ENCODE data around the gene TPMT.
A peak's percentile ranks its signal among the peaks of the same experiment; 100 is the strongest.

Gene TPMT

DNA sequence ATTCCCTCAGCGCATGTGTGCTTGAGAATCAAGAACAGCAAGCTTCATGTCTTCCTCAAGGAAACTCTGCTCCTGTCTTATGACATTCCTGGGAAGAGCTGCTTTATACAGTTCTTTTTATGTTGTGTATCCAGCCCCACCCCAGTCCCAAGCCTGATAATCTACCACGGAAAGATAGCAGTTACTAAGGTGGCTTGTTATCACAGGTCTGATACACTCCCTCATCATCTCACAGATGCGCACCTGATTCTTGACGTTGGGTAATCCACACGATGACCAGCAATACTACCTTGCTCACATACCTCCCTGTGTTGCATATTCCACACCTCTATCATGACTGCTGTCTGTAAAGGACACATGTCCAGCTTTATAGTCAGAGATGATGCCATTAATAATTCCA lies 35.6 kb downstream of the TPMT start:
- DNase-seq (ENCODE audit: insufficient read length, low spot score) (no peak), FAIRE-seq (peak; percentile 69)

DNA sequence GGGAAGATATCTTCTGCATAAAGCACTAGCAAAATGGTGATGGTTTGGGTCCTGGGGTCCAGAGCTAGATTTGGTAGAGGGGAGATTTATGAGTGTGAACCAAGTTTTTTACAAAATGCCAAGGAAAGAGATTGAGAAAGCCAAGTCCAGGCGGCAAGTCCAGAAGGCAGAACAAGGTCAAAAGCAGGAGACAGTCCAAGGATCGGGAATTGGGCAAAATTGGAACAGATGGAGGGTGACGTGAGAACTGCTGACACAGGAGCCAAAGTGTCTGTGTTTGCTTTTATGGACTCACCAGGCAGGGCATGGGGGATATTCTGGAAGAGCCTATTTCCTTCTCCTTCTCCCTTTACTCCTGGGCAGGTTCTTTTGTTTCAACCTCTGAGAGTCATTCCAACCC lies 36.5 kb downstream of the TPMT start:
- no peak for DNase-seq (ENCODE audit: insufficient read length, low spot score)

DNA sequence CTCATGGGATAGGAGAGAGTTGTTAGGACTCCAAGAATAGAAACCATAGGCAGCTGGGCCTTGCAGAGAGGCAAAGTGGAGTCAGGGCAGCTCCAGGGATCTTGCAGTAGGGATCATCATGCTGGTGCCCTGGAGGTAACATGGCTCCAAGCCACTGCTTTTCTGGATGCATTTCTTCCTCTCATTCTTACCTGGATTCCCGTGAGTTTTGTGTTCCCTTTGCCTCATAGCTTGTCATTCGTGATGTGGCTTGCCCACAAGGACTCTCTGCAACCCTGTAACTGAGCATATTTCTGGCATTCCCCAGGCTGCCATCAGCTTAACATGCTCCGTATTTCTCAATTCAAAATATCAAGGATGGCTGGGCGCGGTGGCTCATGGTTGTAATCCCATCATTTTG lies 37.7 kb downstream of the TPMT start:
- FAIRE-seq (no peak), DNase-seq (ENCODE audit: insufficient read length, low spot score) (no peak)

More for the DNA sequence above, 36.5 kb downstream of the TPMT start:
- FAIRE-seq, result no peak

DNA sequence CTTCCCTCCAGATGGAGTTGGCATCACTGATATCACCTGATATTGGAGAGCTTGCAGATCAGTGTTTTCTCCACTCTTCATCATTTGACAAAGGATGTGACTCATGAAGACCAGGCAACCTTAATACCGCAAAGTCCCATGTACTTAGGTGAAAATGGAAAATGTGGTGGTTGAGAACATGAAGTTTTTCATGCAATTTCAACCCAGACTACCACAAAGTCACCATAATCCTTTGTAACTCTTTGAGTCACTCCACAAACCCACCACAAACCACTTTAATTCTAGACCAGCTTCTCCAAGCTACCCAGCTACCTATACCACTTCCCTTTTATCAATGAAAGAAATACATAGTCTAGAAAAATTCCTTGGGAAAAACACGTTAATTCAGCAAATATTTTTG lies 39.5 kb downstream of the TPMT start:
- FAIRE-seq (no peak), DNase-seq (ENCODE audit: insufficient read length, low spot score) (no peak)

DNA sequence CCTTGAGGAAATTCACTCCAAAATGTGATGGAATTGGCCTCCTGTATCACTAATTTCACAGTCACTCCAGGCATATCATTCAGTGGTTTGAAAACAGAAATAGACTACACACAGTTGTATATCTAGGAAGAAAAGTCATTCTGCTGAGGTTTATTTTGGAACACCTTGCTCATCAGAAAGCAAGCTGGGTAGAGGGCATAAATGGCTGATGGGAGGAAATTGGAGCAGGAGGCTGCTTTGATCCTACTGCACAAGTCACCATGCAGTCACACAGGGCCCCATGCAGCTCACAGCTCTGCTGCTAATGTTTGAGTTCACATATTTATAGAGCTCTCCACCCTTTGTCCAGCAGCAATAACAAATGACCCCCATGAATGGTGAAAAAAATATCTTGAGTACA lies 44.7 kb downstream of the TPMT start:
- FAIRE-seq (no peak), DNase-seq (ENCODE audit: insufficient read length, low spot score) (no peak)

DNA sequence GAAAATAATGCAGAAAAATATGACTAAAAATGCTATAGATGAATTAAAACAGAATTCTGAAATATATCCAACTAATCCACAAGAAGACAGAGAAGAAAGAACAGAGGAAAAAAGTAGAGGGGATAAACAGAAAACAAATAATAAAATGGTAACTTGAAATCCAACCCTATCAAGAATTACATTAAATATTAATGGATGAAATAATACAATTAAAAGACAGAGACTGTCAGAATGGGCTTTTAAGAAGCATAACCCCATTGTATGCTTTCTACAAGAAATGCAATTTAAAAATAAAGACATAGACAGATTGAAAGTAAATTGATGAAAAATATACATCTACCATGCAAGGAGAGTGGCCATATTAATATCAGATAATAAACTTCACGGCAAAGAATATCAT lies 47.8 kb downstream of the TPMT start:
- DNase-seq (ENCODE audit: insufficient read length, low spot score), result no peak
- no peak for FAIRE-seq

DNA sequence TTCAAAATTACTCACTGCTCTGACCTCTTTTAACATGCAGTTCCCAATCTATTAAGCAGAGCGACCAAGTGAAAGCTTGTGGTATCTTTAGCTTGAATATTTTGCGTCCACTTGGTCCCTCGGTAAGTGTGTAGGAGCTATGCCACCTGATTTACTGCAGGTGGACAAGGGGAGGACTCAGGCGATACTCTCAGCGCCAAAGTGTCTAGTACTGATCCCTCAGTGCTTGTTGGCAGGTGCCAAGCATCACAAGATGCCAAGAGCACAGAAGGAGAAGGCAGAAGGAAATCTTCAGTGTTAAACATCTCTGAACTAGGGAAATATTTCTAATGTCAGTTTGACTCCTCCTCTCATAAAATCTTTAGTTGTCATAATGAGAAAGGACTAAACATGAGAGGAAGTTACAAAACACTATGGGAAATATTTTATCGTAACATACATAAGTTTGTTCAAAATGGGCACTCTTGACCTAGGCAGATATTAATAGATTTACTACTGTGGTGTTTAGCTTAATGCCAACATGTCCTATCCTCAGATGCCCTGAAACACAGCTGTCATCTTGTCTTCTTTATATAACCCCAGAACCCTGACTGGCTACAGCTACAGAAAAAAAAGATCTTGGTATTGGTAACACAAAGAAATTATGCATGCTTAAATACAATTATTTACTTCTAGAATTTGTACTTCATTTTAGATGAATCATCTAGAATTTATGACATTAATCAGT lies 51.9 kb downstream of the TPMT start:
- DNase-seq (ENCODE audit: insufficient read length, low spot score) (no peak), FAIRE-seq (no peak)

DNA sequence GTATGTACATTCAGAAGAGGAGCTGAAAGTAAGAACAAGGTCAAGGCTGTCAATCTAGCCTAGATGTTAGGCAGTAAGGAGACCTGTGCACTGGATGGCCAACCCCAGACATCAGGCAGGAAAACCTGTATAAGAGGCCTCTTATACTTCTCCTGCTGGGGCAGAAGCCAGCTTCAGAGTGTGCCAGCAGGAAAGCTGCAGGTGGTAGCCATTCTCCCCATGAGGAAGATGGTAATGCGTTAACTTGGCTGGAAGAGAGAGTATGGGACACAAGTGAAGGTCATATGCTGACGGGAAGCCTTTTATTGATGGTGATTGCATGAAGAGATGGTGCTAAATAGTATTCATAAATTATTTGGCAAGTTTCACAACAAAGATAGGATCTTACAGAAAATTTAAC lies 53.0 kb downstream of the TPMT start:
- FAIRE-seq, result no peak

DNA sequence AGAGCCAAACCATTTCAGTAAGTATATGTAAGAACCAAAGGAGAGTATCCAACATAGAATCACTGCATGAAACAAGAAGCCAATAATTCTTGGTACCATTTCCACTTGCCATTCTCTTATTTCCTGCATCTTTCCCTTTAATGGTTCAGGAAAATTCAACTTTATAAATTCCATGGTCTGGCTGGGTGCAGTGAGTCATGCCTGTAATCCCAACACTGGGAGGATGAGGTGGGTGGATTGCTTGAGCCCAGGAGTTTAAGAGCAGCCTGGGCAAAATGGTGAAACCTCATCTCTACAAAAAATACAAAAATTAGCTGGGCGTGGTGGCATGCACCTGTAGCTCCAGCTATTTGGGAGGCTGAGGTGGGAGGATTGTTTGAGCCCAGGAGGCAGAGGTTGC lies 53.6 kb downstream of the TPMT start:
- FAIRE-seq, result no peak
- no peak for DNase-seq (ENCODE audit: insufficient read length, low spot score)

More for the DNA sequence above, 53.0 kb downstream of the TPMT start:
- no peak for DNase-seq (ENCODE audit: insufficient read length, low spot score)

DNA sequence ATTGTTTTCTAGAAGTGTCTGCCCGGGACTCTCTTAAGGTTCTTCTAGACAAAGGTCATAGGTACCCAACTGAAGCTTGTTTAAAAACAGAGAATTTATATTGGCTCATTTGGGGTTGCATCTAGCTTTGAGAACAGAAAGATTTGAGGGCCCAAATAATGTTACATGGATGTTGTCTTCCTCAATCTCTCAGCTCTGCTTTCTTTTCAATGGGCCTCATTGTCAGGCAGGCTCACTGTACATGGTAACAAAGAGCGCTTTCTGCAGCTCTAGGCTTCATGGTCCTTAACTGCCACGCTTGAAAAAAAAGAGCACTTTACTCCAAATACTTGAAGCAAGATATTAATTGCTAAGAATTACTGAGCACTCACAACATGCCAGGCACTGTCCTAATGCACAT lies 54.6 kb downstream of the TPMT start:
- DNase-seq (ENCODE audit: insufficient read length, low spot score) (no peak), FAIRE-seq (no peak)

DNA sequence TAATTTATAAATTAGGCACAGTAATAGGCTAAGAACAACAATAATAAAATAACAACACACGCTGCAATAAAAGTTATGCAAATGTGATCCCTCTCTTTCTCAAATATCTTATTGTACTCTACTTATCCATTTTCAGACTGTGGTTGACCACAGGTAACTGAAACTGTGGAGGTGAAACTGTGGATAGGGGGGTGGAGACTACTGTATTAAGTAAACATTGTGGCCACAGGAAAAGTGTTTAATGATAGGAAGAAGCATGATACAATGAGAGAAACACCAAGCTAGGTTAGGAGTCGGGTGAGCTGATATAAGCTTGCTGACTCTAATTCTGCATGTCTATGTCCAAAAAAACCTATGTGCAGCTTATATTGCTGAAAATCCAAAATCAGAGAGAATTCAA lies 55.4 kb downstream of the TPMT start:
- DNase-seq (ENCODE audit: insufficient read length, low spot score) (no peak), FAIRE-seq (no peak)

DNA sequence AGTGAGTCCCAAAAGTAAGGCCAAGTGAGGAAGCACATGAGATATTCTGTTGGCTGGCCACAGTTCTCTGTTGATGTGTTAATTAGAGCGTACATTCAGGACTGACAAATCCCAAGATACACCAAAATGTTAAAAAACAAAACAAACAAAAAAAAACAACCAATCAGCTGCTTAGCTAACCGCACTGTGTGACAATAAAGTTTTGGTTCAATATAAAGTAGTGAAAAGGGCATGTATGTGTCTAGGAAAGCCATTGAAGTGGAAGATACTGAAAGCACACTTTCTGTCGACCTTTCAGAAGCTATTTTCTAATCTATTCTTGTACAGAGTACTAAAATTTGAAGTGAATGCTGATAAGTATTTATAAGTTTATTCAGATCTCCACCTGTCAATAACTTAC lies 58.5 kb downstream of the TPMT start:
- FAIRE-seq (no peak), DNase-seq (ENCODE audit: insufficient read length, low spot score) (no peak)

DNA sequence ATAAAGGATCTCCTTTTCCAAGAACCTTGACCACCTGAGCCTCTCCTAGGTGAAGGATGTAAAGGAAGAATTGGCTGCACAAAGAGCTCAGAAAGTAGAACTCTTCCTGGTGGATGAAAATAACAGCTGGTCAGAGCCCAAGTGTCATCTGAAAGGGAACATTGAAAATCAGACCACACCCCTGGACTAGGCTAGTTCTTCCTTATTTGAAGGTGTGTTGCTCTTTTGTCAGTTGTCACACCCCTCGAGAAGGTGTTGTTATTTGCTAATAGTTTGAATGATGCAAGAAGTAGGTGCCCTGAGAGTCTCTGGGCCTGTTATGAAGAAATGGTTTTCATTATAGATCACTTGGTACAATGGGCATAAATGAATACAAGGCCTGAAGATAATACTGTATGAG lies 63.5 kb downstream of the TPMT start:
- DNase-seq (ENCODE audit: insufficient read length, low spot score), result no peak
- FAIRE-seq, result no peak

DNA sequence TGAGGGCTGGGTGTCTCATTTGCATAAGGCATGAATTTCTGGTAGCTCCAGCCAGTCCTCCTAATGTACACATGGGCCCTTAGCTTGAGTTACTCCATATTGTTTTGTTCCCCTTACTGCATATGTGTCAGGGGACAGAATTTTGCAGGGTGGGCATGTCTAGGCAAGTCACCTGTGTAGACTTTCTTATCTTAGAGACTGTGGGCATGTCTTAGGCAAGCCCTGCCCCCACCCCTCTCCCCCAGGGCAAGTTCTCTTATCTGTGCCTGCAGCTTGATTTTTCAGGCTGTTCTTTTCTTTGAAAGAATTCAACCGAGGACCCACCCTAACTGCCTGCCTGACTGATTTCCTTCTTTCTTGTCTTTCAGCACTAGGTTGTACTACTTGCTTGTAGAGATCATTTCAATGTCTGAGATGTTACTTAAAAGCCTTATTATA lies 64.5 kb downstream of the TPMT start:
- FAIRE-seq (no peak), DNase-seq (ENCODE audit: insufficient read length, low spot score) (no peak)

DNA sequence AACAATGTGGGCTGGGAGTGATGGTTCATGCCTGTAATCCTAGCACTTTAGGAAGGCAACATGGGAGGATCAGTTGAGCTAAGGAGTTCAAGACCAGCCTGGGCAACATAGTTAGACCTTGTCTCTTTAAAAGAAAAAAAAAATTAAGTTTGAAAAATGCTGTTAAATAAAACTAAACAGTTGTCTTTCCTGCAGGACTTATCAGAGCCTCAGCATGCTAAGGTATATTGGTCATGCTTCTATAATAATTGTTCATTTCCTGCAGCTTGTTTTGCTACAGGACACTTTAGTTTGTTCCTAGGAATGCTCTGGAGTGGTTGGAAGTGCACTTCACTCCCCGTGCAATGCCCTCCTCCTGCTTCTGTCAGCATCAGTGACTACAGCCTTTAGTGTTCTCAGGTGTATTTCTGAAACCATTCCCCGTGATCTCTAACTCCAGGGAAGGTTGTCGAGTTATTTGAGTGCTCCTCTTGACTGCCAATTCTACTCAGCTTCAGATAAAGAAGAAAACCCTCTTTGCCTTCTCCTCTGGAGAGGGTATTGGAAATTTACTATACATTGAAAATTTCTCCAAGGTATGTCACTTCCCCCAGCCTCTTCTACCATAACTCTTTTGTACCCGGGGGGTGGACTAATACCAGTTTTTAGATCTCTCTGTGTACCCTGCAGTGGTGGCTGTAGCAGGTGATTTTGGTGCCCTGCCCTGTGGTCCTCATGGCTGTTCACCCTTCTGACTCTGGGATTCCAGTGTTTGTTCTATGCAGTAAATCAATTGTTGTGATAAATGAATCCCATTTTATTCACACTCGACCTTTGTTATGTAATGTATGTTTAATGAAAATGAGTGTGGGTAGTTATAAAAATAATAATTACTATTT lies 66.2 kb downstream of the TPMT start:
- FAIRE-seq (no peak), DNase-seq (ENCODE audit: insufficient read length, low spot score) (no peak)

DNA sequence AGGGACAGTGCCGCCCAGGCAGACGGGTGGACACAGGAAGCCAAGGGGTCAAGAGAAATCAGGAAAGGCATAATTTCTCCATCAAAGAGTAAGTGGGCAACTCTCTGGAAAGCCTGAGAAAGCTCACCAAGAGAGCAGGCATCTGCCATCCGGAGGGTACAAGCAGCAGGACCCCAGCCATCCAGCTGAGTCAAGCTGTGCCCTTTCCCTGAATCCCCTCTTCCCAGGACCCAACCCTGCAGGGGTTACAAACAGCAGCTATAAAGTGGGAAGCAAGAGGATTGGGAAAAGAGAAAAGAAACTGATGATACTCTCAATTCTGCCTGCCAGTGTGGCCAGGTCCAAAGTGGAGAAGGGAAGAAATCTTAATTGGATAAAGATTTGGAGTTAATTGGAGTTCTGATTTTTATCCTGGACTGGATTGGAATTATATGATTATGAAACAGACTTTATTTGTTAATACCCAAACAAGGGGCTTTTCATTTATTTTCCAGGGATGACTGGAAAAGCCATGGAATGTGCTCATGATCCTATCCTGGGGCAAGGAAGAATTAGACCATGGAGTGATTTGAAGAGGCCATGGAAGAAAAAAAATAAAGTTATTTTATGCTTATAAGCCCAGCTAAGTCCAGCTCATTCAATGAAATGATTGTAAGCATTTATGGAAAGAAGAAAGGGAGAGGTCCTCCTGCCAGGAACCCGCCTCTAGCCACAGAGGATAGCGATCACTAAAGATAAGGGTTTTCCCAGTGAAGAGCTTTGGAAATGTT lies 67.3 kb downstream of the TPMT start:
- FAIRE-seq (no peak), DNase-seq (ENCODE audit: insufficient read length, low spot score) (no peak)

DNA sequence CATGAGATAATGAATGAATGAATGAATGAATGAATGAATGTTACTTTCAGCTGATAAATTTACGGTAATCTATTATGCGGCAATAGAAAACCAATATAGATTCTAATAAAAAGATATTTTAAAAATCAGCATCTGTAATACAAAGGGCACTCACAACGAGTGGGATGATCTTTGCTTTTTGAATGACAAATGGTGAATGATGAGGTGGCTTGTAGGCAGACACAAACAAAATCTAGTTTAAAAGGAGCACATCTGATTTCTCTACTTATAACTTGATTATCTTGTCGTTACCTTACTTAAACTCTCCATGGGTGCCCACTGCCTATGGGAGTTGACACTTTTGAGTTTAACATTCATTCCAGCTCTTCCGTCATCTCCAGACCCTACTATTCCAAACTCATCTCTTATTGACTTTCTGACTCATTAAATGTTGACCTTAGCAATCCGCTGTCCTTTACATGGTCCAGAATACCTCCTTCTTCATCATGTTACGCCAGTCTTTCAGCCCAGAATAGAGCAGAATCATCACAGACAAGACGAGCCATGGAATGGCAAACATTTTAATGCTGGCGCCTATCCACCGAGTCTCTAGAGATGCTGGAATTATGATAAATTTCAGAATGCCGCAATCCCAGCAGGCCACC lies 73.7 kb downstream of the TPMT start:
- DNase-seq (ENCODE audit: insufficient read length, low spot score) (no peak), FAIRE-seq (no peak)

DNA sequence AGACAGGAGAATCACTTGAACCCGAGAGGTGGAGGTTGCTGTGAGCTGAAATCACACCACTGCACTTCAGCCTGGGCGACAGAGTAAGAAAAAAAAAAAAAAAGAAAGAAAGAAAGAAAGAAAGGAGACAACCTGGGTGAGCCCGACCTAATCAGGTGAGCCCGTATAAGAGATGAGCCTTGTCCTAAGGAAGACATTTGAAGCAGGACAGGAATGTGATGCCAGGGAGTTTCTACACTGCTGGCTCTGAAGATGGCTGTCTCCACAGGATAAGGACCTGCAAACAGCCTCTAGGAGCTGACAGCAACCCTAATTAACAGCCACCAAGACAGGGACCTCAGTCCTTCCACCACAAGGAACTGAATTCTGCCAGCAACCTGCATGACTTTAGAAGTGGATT lies 74.3 kb downstream of the TPMT start:
- FAIRE-seq (no peak), DNase-seq (ENCODE audit: insufficient read length, low spot score) (no peak)

DNA sequence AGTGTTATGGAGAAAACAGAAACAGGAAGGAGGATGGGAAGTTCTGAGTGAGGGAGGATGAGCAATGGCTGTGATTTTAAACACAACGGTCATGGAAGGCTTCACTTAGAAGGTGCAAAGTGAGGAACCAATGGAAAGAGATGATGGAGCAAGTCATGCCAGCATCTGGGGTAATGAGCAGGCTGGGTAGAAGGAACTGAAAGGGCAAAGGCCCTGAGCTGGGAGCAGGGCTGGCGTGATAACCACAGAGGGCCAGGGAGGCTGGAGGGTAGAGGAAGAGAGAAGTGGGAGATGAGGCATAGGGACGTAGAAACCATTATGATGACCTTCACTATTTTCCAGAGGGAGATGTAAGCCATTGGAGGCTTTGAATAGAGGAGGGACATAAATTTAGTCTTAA lies 76.0 kb downstream of the TPMT start:
- no peak for DNase-seq (ENCODE audit: insufficient read length, low spot score)
- FAIRE-seq, result no peak
